Liver (tissue), 9 donors: Measurements from ENCODE around the gene DDA1. TPM values are rescaled to one million over a fixed set of nuclear protein-coding genes. Genes with fewer than 3 reads are reported as not detected.
A peak's percentile ranks its signal among the peaks of the same experiment; 100 is the strongest.

ENCODE experiments used
- DNase-seq: peaks from one replicate; pipeline ENCODE4 v3.0.0-alpha.2; 2017; ENCODE audit warnings: low spot score
- H3K27ac ChIP-seq, 2 donors: one replicate each; pipeline ENCODE4 v1.7.0; 2013; ENCODE audit warnings: inconsistent platforms in 2 of 2, low read length in 2 of 2, control low read depth in 1 of 2, low read depth in 1 of 2, mild to moderate bottlenecking in 1 of 2
- H3K27me3 ChIP-seq, 4 donors: one replicate each; pipeline versions ENCODE4 v1.6.1 to v1.7.0; 2013; ENCODE audit warnings: low read length in 3 of 4, inconsistent platforms in 1 of 4, mild to moderate bottlenecking in 1 of 4, moderate library complexity in 1 of 4; ENCODE audit not compliant: control insufficient read depth in 4 of 4, insufficient read depth in 4 of 4
- H3K36me3 ChIP-seq, 4 donors: one replicate each; pipeline versions ENCODE4 v1.6.1 to v1.7.0; 2013; ENCODE audit warnings: low read length in 3 of 4, mild to moderate bottlenecking in 3 of 4, low read depth in 1 of 4, moderate library complexity in 1 of 4; ENCODE audit not compliant: control insufficient read depth in 4 of 4, insufficient read depth in 3 of 4
- H3K4me1 ChIP-seq, 4 donors: one replicate each; pipeline versions ENCODE4 v1.6.1 to v1.7.0; 2013; ENCODE audit warnings: low read length in 3 of 4, mild to moderate bottlenecking in 3 of 4, moderate library complexity in 1 of 4; ENCODE audit not compliant: control insufficient read depth in 4 of 4, insufficient read depth in 4 of 4
- H3K4me3 ChIP-seq, 3 donors: one replicate each; pipeline versions ENCODE4 v1.6.1 to v1.7.0; 2013; ENCODE audit warnings: low read length in 3 of 3, control low read depth in 1 of 3, low read depth in 1 of 3, mild to moderate bottlenecking in 1 of 3
- H3K9ac ChIP-seq, 2 donors: one replicate each; pipeline ENCODE4 v1.7.0; 2013; ENCODE audit warnings: low read length in 2 of 2, mild to moderate bottlenecking in 2 of 2, moderate library complexity in 2 of 2, control low read depth in 1 of 2, low read depth in 1 of 2
- H3K9me3 ChIP-seq, 4 donors: one replicate each; pipeline versions ENCODE4 v1.6.1 to v1.7.0; 2013; ENCODE audit warnings: low read length in 3 of 4; ENCODE audit not compliant: control insufficient read depth in 4 of 4
- EGR1 ChIP-seq, 2 donors: IDR thresholded peaks; 2 replicates each; pipeline ENCODE4 v1.6.1; 2016 to 2018; ENCODE audit warnings: antibody characterized with exemption in 2 of 2, low read depth in 2 of 2
- FOXA1 ChIP-seq: IDR thresholded peaks from 2 replicates; pipeline ENCODE4 v1.6.1; 2016; ENCODE audit warnings: antibody characterized with exemption
- FOXA2 ChIP-seq: IDR thresholded peaks from 2 replicates; pipeline ENCODE4 v1.6.1; 2016; ENCODE audit warnings: antibody characterized with exemption
- GABPA ChIP-seq, 2 donors: IDR thresholded peaks in 1 of 2; conservative IDR thresholded peaks in 1 of 2; 2 replicates each; pipeline ENCODE4 v1.6.1; 2016; ENCODE audit warnings: antibody characterized with exemption in 2 of 2, mild to moderate bottlenecking in 1 of 2, moderate library complexity in 1 of 2
- HNF4A ChIP-seq, 2 donors: conservative IDR thresholded peaks; 2 replicates each; pipeline ENCODE4 v1.6.1; 2016; ENCODE audit warnings: antibody characterized with exemption in 2 of 2, mild to moderate bottlenecking in 2 of 2
- HNF4G ChIP-seq: IDR thresholded peaks from 2 replicates; pipeline ENCODE4 v1.6.1; 2016; ENCODE audit warnings: antibody characterized with exemption
- JUND ChIP-seq, 2 donors: IDR thresholded peaks; 2 replicates each; pipeline ENCODE4 v1.6.1; 2016; ENCODE audit warnings: antibody characterized with exemption in 2 of 2
- NR2F2 ChIP-seq: IDR thresholded peaks from 2 replicates; pipeline ENCODE4 v1.6.1; 2016; ENCODE audit warnings: antibody characterized with exemption
- RAD21 ChIP-seq, 2 donors: IDR thresholded peaks; 2 replicates each; pipeline ENCODE4 v1.6.1; 2016; ENCODE audit warnings: antibody characterized with exemption in 2 of 2, mild to moderate bottlenecking in 2 of 2
- RXRA ChIP-seq, 2 donors: IDR thresholded peaks; 2 replicates each; pipeline ENCODE4 v1.6.1; 2017 to 2018; ENCODE audit warnings: antibody characterized with exemption in 2 of 2, mild to moderate bottlenecking in 1 of 2
- SP1 ChIP-seq: IDR thresholded peaks from 2 replicates; pipeline ENCODE4 v1.6.1; 2018; ENCODE audit warnings: antibody characterized with exemption, mild to moderate bottlenecking
- TAF1 ChIP-seq: conservative IDR thresholded peaks from 2 replicates; pipeline ENCODE4 v1.6.1; 2016; ENCODE audit warnings: antibody characterized with exemption, mild to moderate bottlenecking
- YY1 ChIP-seq: IDR thresholded peaks from 2 replicates; pipeline ENCODE4 v1.6.1; 2016; ENCODE audit warnings: antibody characterized with exemption, mild to moderate bottlenecking
- WGBS: extraction: QIAGEN DNeasy Blood & Tissue Kit; methylation state at CpG from one replicate; pipeline ENCODE4 v1.1.7; 2013; 5-methylcytosine and 5-hydroxymethylcytosine counted together
- polyA plus RNA-seq, 2 donors: library from polyadenylated mRNA; stranded (reverse) in 1 of 2; unstranded in 1 of 2; fragments of 200-250 nt in 1 of 2; fragments of >200 nt in 1 of 2; fragmentation: Nextera tagmentation in 1 of 2; extraction: Ambion mirVana in 1 of 2; gene quantifications; one replicate each; pipeline versions ENCODE4 v1.2.1 to v1.2.3, GENCODE V29; 2013 to 2015
- total RNA-seq, 2 donors: library from RNA; depleted of rRNA; stranded (reverse); fragments of >200 nt; gene quantifications; one replicate each; pipeline ENCODE4 v1.2.3, GENCODE V29; 2014
- TF ChIP-seq, protein P1 (sequence below): IDR thresholded peaks from 2 replicates; pipeline ENCODE4 v1.6.1; 2016; ENCODE audit warnings: antibody characterized with exemption
- TF ChIP-seq, protein P2 (sequence below): IDR thresholded peaks from 2 replicates; pipeline ENCODE4 v1.6.1; 2016; ENCODE audit warnings: antibody characterized with exemption
- TF ChIP-seq, protein P3 (sequence below): fragments of 150-350 bp; IDR thresholded peaks from 2 replicates; pipeline ENCODE4 v1.5.1; 2017; ENCODE audit warnings: improper control_type of control experiment, low read depth, low read length; ENCODE audit not compliant: missing input control
- TF ChIP-seq, protein P4 (sequence below): IDR thresholded peaks from 2 replicates; pipeline ENCODE4 v1.6.1; 2016; ENCODE audit warnings: antibody characterized with exemption, mild to moderate bottlenecking
- TF ChIP-seq, protein P5 (sequence below): IDR thresholded peaks from 2 replicates; pipeline ENCODE4 v1.6.1; 2016; ENCODE audit warnings: antibody characterized with exemption
- donor health status: healthy.
- donor health status: healthy.
- donor health status: healthy.
- donor health status: healthy.
- donor health status: healthy.

The DDA1 gene
- total and polyA plus RNA-seq, 4 donors, result 7.9 to 37.9 (median 20.8) TPM

DNA sequence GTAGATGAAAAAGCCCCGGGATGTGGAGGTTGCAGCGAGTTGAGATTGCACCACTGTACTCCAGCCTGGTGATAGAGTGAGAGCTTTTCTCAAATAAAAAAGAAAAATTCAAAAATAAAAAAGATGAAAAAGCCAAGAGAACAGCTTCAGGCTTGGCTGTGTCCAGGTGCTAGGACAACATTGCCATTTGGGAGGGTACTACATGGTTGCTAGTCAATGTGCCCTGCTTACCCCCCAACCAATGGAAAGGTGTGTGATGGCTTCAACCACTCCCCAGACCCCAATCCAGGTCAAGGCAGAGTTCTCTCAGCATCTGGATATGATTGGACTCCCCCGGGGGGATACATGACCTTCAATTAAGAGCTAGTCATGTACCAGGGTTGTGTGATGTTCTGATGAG is 29.9 kb upstream of the DDA1 start:
- Histone ChIP-seq H3K27ac (no peak overlapping the region), H3K9me3 (no peaks in the 10 kb centered on the region), H3K4me1 (peaks cover 3 to 19% (median 9%) of the 10 kb centered on the region in 4 donors), H3K4me3 (no peak overlapping the region), H3K9ac (no peak overlapping the region), H3K27me3 (no peaks in the 10 kb centered on the region), H3K36me3 (peaks cover 0 to 25% (median 10%) of the 10 kb centered on the region in 4 donors)
- no peak for DNase-seq
- 95% methylated on average over 3 of the region's 3 CpGs for WGBS
- TF ChIP-seq EGR1 (IDR thresholded peaks at IDR 0.05; ENCODE audit: low read depth in 2 of 2) (no peak), FOXA2 (no peak), HNF4A (conservative IDR thresholded peaks at IDR 0.05) (no peak), GABPA (IDR thresholded peaks at IDR 0.05 in 1 of 2, conservative IDR thresholded peaks at IDR 0.05 in 1 of 2) (no peak), SP1 (no peak), RAD21 (IDR thresholded peaks at IDR 0.05) (no peak), FOXA1 (no peak), TAF1 (no peak), YY1 (no peak), HNF4G (no peak), JUND (IDR thresholded peaks at IDR 0.05) (no peak), RXRA (IDR thresholded peaks at IDR 0.05) (no peak)
- TF ChIP-seq, protein P1, sequence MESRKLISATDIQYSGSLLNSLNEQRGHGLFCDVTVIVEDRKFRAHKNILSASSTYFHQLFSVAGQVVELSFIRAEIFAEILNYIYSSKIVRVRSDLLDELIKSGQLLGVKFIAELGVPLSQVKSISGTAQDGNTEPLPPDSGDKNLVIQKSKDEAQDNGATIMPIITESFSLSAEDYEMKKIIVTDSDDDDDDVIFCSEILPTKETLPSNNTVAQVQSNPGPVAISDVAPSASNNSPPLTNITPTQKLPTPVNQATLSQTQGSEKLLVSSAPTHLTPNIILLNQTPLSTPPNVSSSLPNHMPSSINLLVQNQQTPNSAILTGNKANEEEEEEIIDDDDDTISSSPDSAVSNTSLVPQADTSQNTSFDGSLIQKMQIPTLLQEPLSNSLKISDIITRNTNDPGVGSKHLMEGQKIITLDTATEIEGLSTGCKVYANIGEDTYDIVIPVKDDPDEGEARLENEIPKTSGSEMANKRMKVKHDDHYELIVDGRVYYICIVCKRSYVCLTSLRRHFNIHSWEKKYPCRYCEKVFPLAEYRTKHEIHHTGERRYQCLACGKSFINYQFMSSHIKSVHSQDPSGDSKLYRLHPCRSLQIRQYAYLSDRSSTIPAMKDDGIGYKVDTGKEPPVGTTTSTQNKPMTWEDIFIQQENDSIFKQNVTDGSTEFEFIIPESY, result no peak

DNA sequence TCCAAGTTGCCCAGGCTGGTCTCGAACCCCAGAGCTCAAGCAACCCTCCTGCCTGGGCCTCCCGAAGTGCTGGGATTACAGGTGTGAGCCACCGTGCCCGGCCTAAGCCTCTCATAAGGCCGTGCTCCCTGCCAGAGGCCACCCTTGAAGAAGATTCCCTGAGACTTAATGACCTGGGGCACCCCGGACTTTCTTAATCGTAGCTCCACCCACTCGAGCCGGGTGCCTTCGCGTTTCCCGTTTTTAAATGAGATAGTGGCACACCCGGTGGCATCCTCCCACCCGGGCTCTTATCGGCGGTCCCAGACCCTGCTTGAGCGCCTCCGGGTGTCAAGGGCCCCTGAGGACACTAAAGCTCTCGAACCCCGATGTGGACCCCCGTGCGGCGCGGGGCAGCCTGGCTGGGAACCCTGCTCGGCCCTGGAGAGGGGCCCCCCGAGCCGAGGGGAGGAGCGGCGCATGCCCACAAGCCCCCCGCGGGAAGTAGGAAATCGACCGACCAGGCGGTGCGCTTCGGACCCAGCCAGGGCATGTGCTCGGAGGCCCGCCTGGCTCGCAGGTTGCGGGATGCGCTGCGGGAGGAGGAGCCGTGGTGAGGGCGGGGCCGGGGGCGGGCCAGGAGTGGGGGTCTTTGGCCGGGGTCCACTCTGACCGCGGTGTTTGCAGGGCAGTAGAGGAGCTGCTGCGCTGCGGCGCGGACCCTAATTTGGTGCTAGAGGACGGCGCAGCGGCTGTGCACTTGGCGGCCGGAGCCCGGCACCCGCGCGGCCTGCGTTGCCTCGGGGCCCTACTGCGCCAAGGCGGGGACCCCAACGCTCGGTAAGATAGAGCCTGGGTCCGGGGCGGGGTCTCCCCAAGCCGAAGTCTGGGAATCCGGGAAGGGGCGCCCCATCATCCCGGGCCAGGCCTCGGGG is 27.7 kb upstream of the DDA1 start, which contains the start of gene ANKLE1:
ANKLE1 (plus strand) TSS at position 511 of the 914 bp plus-strand sequence; CDS start at position 531, 20 bp downstream.
- peaks cover 3 to 19% (median 9%) of the 10 kb centered on the region in 4 donors for H3K4me1 ChIP-seq
- peaks cover 0 to 9% (median 5%) of the 10 kb centered on the region in 4 donors for H3K36me3 ChIP-seq
- 10% methylated on average over 75 of the region's 75 CpGs for WGBS
- TF ChIP-seq EGR1 (IDR thresholded peaks at IDR 0.05; ENCODE audit: low read depth in 2 of 2) (no peak), JUND (IDR thresholded peaks at IDR 0.05) (no peak), RAD21 (IDR thresholded peaks at IDR 0.05) (no peak), TAF1 (no peak), SP1 (no peak), GABPA (IDR thresholded peaks at IDR 0.05 in 1 of 2, conservative IDR thresholded peaks at IDR 0.05 in 1 of 2) (no peak), RXRA (IDR thresholded peaks at IDR 0.05) (no peak), HNF4G (no peak), FOXA1 (no peak), YY1 (no peak), FOXA2 (no peak), NR2F2 (no peak), HNF4A (conservative IDR thresholded peaks at IDR 0.05) (no peak)
- TF ChIP-seq, protein P2, sequence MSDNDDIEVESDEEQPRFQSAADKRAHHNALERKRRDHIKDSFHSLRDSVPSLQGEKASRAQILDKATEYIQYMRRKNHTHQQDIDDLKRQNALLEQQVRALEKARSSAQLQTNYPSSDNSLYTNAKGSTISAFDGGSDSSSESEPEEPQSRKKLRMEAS, result no peak
- TF ChIP-seq, protein P1, result no peak
- TF ChIP-seq, protein P3, sequence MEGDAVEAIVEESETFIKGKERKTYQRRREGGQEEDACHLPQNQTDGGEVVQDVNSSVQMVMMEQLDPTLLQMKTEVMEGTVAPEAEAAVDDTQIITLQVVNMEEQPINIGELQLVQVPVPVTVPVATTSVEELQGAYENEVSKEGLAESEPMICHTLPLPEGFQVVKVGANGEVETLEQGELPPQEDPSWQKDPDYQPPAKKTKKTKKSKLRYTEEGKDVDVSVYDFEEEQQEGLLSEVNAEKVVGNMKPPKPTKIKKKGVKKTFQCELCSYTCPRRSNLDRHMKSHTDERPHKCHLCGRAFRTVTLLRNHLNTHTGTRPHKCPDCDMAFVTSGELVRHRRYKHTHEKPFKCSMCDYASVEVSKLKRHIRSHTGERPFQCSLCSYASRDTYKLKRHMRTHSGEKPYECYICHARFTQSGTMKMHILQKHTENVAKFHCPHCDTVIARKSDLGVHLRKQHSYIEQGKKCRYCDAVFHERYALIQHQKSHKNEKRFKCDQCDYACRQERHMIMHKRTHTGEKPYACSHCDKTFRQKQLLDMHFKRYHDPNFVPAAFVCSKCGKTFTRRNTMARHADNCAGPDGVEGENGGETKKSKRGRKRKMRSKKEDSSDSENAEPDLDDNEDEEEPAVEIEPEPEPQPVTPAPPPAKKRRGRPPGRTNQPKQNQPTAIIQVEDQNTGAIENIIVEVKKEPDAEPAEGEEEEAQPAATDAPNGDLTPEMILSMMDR, result no peak
- TF ChIP-seq, protein P4, sequence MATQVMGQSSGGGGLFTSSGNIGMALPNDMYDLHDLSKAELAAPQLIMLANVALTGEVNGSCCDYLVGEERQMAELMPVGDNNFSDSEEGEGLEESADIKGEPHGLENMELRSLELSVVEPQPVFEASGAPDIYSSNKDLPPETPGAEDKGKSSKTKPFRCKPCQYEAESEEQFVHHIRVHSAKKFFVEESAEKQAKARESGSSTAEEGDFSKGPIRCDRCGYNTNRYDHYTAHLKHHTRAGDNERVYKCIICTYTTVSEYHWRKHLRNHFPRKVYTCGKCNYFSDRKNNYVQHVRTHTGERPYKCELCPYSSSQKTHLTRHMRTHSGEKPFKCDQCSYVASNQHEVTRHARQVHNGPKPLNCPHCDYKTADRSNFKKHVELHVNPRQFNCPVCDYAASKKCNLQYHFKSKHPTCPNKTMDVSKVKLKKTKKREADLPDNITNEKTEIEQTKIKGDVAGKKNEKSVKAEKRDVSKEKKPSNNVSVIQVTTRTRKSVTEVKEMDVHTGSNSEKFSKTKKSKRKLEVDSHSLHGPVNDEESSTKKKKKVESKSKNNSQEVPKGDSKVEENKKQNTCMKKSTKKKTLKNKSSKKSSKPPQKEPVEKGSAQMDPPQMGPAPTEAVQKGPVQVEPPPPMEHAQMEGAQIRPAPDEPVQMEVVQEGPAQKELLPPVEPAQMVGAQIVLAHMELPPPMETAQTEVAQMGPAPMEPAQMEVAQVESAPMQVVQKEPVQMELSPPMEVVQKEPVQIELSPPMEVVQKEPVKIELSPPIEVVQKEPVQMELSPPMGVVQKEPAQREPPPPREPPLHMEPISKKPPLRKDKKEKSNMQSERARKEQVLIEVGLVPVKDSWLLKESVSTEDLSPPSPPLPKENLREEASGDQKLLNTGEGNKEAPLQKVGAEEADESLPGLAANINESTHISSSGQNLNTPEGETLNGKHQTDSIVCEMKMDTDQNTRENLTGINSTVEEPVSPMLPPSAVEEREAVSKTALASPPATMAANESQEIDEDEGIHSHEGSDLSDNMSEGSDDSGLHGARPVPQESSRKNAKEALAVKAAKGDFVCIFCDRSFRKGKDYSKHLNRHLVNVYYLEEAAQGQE, result no peak
- TF ChIP-seq, protein P5, sequence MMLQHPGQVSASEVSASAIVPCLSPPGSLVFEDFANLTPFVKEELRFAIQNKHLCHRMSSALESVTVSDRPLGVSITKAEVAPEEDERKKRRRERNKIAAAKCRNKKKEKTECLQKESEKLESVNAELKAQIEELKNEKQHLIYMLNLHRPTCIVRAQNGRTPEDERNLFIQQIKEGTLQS, result no peak
- DNase-seq, result peak; percentile 87
- peak within 1 kb of the TSS in 1 of 3 donors; percentile 36 for H3K4me3 ChIP-seq
- H3K27ac ChIP-seq, result no peak within 1 kb of the TSS
- H3K9ac ChIP-seq, result no peak within 1 kb of the TSS
- no peaks in the 10 kb centered on the region for H3K27me3 ChIP-seq
- no peaks in the 10 kb centered on the region for H3K9me3 ChIP-seq
